HCT116 (cell line): ENCODE results near the gene GPR39. TPM values are rescaled to one million over a fixed set of nuclear protein-coding genes. Genes with fewer than 3 reads are reported as not detected.

Experiments used
- ATAC-seq: fragments of 200-7000 bp; cut with Tn5 transposase; 2 replicates; pipeline ENCODE4 v1.9.1; 2020; ENCODE audit warnings: mild to moderate bottlenecking, moderate library complexity
- BruUV-seq: library from RNA; stranded (reverse); fragments of 400-500 nt; replicated peaks from 2 replicates; lab custom pipeline; 2021; lab: Mats Ljungman, UMichigan
- CTCF ChIA-PET: fragments of 300-600 bp; sonication (Branson Sonifier 250); formaldehyde crosslinking; loops from one replicate; lab custom pipeline; 2021; ENCODE audit warnings: antibody characterized with exemption; lab: Charles Lee
- POLR2A ChIA-PET: fragments of 300-600, 350-600 bp; sonication (Branson Sonifier 250); formaldehyde crosslinking; loops from one replicate; lab custom pipeline; 2021; ENCODE audit warnings: antibody characterized with exemption; lab: Charles Lee
- RAD21 ChIA-PET, 2 experiments: fragments of 300-600 bp; sonication (Branson Sonifier 250); formaldehyde crosslinking; loops; one replicate each; lab custom pipeline; 2023; ENCODE audit warnings: low total read pairs in 2 of 2; ENCODE audit not compliant: uncharacterized antibody in 2 of 2, unreplicated experiment in 2 of 2, low non-redundant PET in 1 of 2; lab: Charles Lee
- DNase-seq: peaks from one replicate; pipeline ENCODE4 v3.0.0-alpha.2; 2010; ENCODE audit warnings: low read depth, low spot score
- H2AFZ ChIP-seq: fragments of 200-600 bp; shearing (Covaris generic), sonication (generic); 2 replicates; pipeline ENCODE4 v1.6.1; 2017; ENCODE audit warnings: low read depth, mixed run types, mixed read lengths, antibody characterized with exemption, low read length; ENCODE audit not compliant: poor library complexity, severe bottlenecking
- H3K27ac ChIP-seq: 2 replicates; pipeline ENCODE4 v1.5.1; 2012; ENCODE audit warnings: low read depth, low read length
- H3K27me3 ChIP-seq: fragments of 200-600 bp; sonication (generic); 2 replicates; pipeline ENCODE4 v1.6.1; 2016; ENCODE audit warnings: mixed run types, low read length, mixed read lengths; ENCODE audit not compliant: insufficient read depth
- H3K36me3 ChIP-seq, 2 experiments: fragments of 200-500 bp in 1 of 2; fragments of 200-600 bp in 1 of 2; sonication (Bioruptor generic) in 1 of 2; sonication (generic) in 1 of 2; 2 replicates each; pipeline versions ENCODE4 v1.5.1 to v1.6.1; 2014 to 2016; ENCODE audit warnings: low read length in 2 of 2, inconsistent platforms in 1 of 2, mixed read lengths in 1 of 2, mixed run types in 1 of 2; ENCODE audit not compliant: insufficient read depth in 2 of 2, control insufficient read depth in 1 of 2
- H3K4me1 ChIP-seq, 2 experiments: fragments of 200-600 bp in 1 of 2; sonication (generic) in 1 of 2; 2 replicates each; pipeline versions ENCODE4 v1.5.1 to v1.6.1; 2012 to 2017; ENCODE audit warnings: low read length in 2 of 2, inconsistent platforms in 1 of 2, mild to moderate bottlenecking in 1 of 2, mixed read lengths in 1 of 2, mixed run types in 1 of 2, moderate library complexity in 1 of 2; ENCODE audit not compliant: insufficient read depth in 2 of 2, control insufficient read depth in 1 of 2
- H3K4me2 ChIP-seq: fragments of 200-600 bp; sonication (generic); 2 replicates; pipeline ENCODE4 v1.6.1; 2017; ENCODE audit warnings: mixed run types, low read length, mixed read lengths
- H3K4me3 ChIP-seq, 2 experiments: fragments of 200-600 bp in 1 of 2; sonication (generic) in 1 of 2; replicated peaks in 1 of 2; 2 replicates each; pipeline ENCODE4 v1.5.1; 2011 to 2016; ENCODE audit warnings: low read length in 2 of 2, control low read depth in 1 of 2, low read depth in 1 of 2, mild to moderate bottlenecking in 1 of 2, mixed read lengths in 1 of 2, mixed run types in 1 of 2
- H3K79me2 ChIP-seq: fragments of 200-600 bp; sonication (generic); 2 replicates; pipeline ENCODE4 v1.6.1; 2017; ENCODE audit warnings: mild to moderate bottlenecking, mixed run types, low read length, moderate library complexity, mixed read lengths; ENCODE audit not compliant: insufficient read depth
- H3K9ac ChIP-seq: fragments of 200-600 bp; sonication (generic); 2 replicates; pipeline ENCODE4 v1.6.1; 2016; ENCODE audit warnings: low read length, mixed read lengths
- H3K9me2 ChIP-seq: fragments of 200-600 bp; sonication (generic), shearing (Covaris generic); 2 replicates; pipeline ENCODE4 v1.6.1; 2017; ENCODE audit warnings: mixed run types, mild to moderate bottlenecking, moderate library complexity; ENCODE audit not compliant: insufficient read depth
- H3K9me3 ChIP-seq, 2 experiments: fragments of 200-500 bp in 1 of 2; fragments of 200-600 bp in 1 of 2; sonication (Bioruptor generic) in 1 of 2; sonication (generic) in 1 of 2; 2 replicates each; pipeline ENCODE4 v1.6.1; 2014 to 2017; ENCODE audit warnings: low read length in 2 of 2, mixed read lengths in 2 of 2, inconsistent platforms in 1 of 2, low read depth in 1 of 2, mild to moderate bottlenecking in 1 of 2, mixed run types in 1 of 2, moderate library complexity in 1 of 2; ENCODE audit not compliant: control insufficient read depth in 1 of 2, insufficient read depth in 1 of 2
- H4K20me1 ChIP-seq: fragments of 200-600 bp; sonication (generic), shearing (Covaris generic); 2 replicates; pipeline ENCODE4 v1.6.1; 2017; ENCODE audit warnings: mixed run types, mild to moderate bottlenecking, moderate library complexity; ENCODE audit not compliant: insufficient read depth
- CEBPB ChIP-seq: IDR thresholded peaks from 2 replicates; pipeline ENCODE4 v1.6.1; 2012; ENCODE audit warnings: low read depth
- ELF1 ChIP-seq: IDR thresholded peaks from 2 replicates; pipeline ENCODE4 v1.6.1; 2012; ENCODE audit warnings: low read depth, borderline replicate concordance
- EZH2 ChIP-seq: fragments of 200-600 bp; sonication (generic); IDR thresholded peaks from 2 replicates; pipeline ENCODE4 v1.6.1; 2017; ENCODE audit warnings: antibody characterized with exemption, mixed run types
- JUND ChIP-seq: IDR thresholded peaks from 2 replicates; pipeline ENCODE4 v1.6.1; 2012
- POLR2A ChIP-seq: IDR thresholded peaks from 2 replicates; pipeline ENCODE4 v1.7.0; 2011; ENCODE audit warnings: borderline replicate concordance; ENCODE audit not compliant: insufficient read depth, insufficient read length; ENCODE audit errors: extremely low read depth
- POLR2AphosphoS5 ChIP-seq: IDR thresholded peaks from 2 replicates; pipeline ENCODE4 v1.6.1; 2011; ENCODE audit warnings: mild to moderate bottlenecking, low read depth, low read length, moderate library complexity
- SRF ChIP-seq: IDR thresholded peaks from 2 replicates; pipeline ENCODE4 v1.6.1; 2012; ENCODE audit warnings: low read depth
- TCF7L2 ChIP-seq: IDR thresholded peaks from 2 replicates; pipeline ENCODE4 v1.7.0; 2011; ENCODE audit warnings: borderline replicate concordance, inconsistent platforms; ENCODE audit not compliant: insufficient read depth, insufficient read length; ENCODE audit errors: extremely low read depth
- ZNF274 ChIP-seq: fragments of 200-500 bp; sonication (Bioruptor generic); IDR thresholded peaks from 2 replicates; pipeline ENCODE4 v1.6.1; 2014; ENCODE audit warnings: mild to moderate bottlenecking, low read depth, low read length, inconsistent platforms
- intact Hi-C: fragments of 100-400 bp; cut with micrococcal nuclease; formaldehyde crosslinking; loops from 2 replicates; pipeline ENCODE4 v1.10.0; 2022
- total RNA-seq: library from RNA; stranded (reverse); gene quantifications from one replicate; pipeline ENCODE4 v1.2.1, GENCODE V29; 2021; ENCODE audit not compliant: unreplicated experiment

The GPR39 gene
- total RNA-seq, 1 experiment from 2014 or later = 5.1 TPM

GRCh38 chr2:132422736-132423135, 6.1 kb downstream of the GPR39 start:
- Histone ChIP-seq H3K79me2 (no peaks in the 10 kb centered on the region; the same call in 1 of the 2 replicates), H3K9ac (no peak overlapping the region), H3K4me1 (peaks cover 0 to 12% of the 10 kb centered on the region in 2 experiments; a peak in 2 of 4 replicates), H4K20me1 (no peaks in the 10 kb centered on the region), H2AFZ (no peak overlapping the region), H3K36me3 (no peaks in the 10 kb centered on the region), H3K27me3 (no peaks in the 10 kb centered on the region), H3K4me3 (no peak overlapping the region), H3K9me3 (no peaks in the 10 kb centered on the region), H3K4me2 (no peak overlapping the region), H3K27ac (no peak overlapping the region), H3K9me2 (no peaks in the 10 kb centered on the region)
- intact Hi-C loops = no loop called here
- ATAC-seq (no peak), DNase-seq (no peak)
- BruUV-seq = no TSS peak
- TF ChIP-seq TCF7L2 (no peak), POLR2AphosphoS5 (no peak), JUND (no peak), POLR2A (no peak), EZH2 (no peak), ELF1 (no peak), ZNF274 (no peak), SRF (no peak)
- POLR2A ChIA-PET = no interaction called here
- RAD21 ChIA-PET = no interaction called here
- CTCF ChIA-PET = no interaction called here

GRCh38 chr2:132424526-132425121, 8.0 kb downstream of the GPR39 start:
- no peaks in the 10 kb centered on the region for H3K36me3 ChIP-seq
- no peak overlapping the region for H3K4me2 ChIP-seq
- no peak overlapping the region for H3K27ac ChIP-seq
- H3K79me2 ChIP-seq = no peaks in the 10 kb centered on the region
- no peaks in the 10 kb centered on the region for H3K9me2 ChIP-seq
- CTCF ChIA-PET = no interaction called here
- POLR2A ChIA-PET = no interaction called here
- no peaks in the 10 kb centered on the region for H4K20me1 ChIP-seq
- intact Hi-C loops = no loop called here
- DNase-seq (no peak), ATAC-seq (no peak)
- RAD21 ChIA-PET = no interaction called here
- no peak overlapping the region for H2AFZ ChIP-seq
- H3K4me1 ChIP-seq = peaks cover 0 to 13% of the 10 kb centered on the region in 2 experiments; a peak in 1 of 4 replicates
- H3K4me3 ChIP-seq = no peak overlapping the region
- H3K9ac ChIP-seq = no peak overlapping the region
- no peak for TF ChIP-seq CEBPB
- no peaks in the 10 kb centered on the region for H3K27me3 ChIP-seq
- no peaks in the 10 kb centered on the region for H3K9me3 ChIP-seq
- BruUV-seq = no TSS peak
